Activated gamma-delta T cell treated with Interleukin-2 at 50 U/mL for 16 hours (primary cell): ENCODE measurements around the gene ZBTB7C.

ENCODE experiments used
- DNase-seq: peaks from one replicate; pipeline ENCODE4 v3.0.0-alpha.2; 2020

Gene ZBTB7C

DNA sequence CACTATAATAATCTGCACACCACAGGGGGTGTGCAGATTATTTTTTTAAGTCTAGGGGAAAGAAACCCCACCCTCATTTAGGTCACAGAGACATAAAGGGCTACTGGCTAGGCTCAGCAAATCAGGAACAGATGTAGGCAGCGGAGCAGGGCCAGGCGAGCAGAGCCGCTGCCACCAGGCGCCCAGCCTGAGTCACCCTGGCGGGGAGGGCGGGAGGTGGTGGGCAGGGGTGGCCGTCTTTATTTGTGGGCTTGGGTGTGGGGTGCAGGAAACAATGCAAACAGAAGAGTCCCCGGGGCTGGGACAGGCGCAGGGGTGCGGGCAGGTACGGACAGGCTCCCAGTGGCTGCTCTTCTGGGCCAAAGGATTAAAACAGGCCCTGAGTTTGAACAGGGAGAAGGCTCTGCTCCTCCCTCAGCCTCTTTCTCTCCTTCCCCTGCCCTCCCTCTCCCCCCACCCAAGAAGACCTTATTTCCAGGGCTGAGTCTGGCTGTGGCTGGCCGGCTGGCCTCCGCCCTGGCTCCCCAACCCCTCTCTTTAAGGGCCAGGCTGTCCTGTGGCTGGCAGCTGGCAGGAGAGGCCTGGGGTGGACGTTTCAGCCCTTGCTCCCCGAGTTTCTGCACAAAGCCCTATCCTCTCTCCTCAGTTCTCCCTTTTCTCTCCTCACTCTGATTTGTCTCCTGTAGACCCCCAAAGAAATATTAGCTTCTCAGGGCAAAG, 335.8 kb downstream of the ZBTB7C start:
- no peak for DNase-seq

DNA sequence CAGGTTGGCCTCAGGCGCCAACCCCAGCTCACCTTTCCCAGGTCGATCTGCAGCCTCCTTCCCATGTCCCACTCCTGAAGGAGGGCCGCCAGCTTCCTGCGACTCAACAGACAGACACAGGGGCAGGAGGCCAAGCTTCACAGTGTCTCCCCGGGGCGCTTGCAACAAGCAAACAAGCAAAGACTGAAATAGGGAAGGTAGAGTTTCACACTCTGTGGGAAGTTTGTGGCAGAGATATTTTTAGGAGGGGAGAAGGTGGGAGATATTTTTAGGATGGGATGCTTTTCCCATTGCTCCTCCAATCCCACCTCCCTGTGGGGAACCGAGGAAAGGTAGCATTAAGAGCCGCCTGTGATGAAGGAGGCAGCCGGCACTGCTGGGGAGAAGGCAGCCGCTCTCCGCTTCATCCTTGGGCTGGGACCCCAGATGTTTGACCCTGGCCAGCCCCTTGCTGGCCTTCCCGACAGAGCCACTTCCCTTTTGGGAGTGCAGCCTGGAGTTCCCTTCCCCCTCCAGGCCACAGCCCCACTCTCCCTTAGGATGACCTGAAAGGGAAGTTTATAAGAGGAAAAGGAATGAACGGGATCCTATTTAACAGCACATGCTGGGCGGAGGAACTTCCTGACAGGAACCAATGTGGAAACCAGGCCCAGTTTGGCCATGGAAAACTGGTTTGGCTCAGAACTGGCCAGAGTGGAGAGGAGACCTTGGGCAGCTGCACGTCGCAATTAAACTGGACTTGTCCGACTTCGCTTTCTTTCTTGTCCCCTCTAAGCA, 336.6 kb downstream of the ZBTB7C start:
- DNase-seq, result no peak

DNA sequence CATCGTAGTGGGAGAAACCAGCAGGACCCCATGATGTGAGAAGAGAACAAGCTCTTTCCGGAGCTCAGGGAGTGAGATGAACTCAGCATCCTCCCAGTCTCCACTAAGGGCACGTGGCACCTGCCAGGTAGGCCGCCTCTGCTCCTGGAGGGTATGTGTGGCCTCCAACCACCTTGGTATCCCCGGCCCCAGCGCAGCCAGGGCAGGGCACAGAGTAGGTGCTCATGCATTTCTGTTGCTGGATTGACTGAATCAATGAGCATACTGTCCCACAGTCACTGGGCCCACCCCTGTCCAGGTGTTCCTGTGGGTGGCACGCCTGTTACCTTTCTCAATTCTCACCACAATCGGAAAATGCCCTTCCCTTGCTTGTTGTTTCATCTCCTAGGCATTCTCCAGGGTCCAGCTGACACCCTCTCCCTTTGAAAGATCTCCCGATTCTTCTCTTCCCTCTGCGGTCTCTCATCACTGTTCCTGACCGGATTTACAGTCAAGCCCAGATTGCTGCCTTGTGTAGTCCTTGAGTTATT, 340.2 kb downstream of the ZBTB7C start:
- DNase-seq, result no peak

DNA sequence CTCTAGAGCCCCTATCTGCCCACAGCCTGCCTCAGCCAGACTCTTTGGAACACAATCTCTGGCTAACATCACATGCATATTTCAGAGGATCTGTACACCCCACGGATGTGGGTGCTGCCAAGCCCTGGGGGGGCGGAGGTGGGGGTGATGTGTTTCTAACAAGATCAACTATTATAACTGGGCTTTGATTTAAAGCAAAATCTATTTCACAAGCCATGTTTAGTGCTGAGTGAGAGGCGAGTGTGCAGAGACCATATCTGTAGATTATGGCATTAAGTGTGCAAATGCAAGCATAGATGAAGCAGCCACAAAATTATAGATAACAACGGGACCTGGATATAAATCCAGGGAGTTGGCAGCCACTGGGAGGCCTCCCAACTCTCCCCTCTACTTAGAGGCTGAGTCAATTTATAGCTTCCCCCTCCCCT, 342.9 kb downstream of the ZBTB7C start:
- no peak for DNase-seq

DNA sequence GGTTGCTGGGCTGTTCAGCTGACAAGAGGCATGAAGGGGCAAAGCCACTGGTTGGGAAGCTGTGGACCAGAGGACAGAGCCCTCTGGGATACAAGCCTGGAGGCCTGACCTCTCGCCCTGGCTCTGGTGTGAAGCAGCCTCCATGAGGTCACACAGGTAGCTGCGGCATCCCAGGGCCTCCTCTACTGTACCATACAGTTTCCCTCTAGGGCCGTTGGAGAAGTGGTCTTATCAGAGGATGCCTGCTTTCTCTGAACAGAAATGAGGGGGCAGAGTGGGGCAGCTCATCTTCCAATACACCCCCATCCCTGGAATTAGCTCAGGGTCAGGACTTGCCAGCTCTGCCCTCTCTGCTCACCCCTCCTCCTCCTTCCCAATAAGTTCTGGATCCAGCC, 343.6 kb downstream of the ZBTB7C start:
- no peak for DNase-seq

DNA sequence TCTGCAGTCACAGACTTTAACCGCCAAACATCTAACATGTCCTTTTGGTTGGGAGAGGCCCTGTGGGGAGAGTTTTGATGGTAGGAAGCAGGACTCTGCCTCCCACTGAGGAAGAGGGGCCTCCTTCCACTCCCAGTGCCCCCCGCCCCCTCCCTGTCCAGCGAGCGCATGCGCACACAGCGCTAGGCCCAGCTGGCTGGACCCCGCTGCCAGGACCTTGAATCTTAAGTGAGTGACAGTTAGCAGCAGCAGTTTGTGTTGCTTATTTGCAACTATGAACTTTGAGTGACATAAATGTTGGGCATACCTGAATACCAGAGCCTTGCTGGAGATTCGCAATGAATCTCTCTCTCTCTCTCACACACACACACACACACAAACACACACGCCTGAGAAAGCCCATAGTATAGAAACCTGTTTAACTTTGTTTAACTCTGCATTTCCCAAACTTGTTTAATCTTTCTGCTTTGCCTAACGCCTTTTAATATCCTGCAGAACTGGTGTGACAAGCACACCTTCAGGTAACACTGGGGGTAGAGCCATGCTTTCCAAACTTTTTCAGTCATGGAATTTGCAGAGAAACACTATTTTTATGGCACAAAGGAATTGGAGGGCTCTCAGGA, 344.1 kb downstream of the ZBTB7C start:
- no peak for DNase-seq

DNA sequence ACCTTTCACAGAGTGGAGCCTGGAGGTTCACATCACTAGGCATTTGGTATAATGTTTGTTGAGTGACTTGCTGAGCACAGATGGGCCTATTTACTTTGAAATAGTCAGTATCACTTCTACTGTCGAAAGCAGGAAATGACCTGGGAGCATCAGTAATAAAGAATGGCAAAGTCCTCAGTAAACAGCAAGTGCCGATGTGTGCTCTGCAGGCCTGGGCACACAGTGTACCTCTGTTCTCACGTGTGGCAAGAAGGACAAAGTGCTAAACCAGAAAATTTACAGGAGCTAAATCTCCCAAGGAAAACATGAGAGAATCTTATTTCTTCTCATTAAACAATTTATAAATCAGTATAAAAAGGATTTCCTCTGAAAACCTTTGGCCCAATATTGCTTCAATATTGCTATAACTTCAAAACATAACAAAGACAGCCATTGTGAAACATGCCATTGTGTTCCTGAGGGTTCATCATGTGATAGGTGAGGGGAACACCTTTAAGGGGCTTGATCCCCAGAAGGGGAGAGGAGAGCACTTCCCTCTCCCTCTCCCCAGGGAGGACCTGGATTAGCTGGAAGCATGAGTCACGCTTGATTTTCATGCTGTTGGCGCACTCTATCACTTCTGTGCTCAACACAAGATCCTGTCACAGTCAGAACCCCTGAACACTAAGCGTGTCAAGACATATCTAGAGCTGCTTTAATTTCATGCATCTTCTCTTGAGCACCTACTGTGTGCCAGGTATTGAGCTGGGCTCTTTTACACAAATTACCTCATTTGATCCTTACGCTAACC, 347.2 kb downstream of the ZBTB7C start:
- DNase-seq, result no peak

DNA sequence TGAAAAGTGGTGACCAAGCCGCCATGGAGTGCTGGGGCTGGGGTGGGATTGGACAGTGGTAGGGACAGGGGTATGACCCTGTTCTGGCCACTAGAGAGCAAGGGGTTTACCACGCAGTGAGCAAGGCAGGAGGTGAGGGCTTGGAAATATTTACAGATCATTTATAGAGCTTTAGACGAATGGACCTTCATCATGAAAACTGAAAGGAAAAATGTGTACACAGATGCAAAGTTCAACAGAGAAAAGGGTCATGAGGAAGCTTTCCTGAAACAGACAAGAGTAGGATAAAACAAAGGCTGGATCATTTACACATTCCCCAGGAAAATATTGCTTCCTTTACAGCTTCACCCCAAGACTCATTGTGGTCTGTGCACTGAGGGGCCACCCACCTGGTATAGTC, 348.2 kb downstream of the ZBTB7C start:
- DNase-seq, result no peak

DNA sequence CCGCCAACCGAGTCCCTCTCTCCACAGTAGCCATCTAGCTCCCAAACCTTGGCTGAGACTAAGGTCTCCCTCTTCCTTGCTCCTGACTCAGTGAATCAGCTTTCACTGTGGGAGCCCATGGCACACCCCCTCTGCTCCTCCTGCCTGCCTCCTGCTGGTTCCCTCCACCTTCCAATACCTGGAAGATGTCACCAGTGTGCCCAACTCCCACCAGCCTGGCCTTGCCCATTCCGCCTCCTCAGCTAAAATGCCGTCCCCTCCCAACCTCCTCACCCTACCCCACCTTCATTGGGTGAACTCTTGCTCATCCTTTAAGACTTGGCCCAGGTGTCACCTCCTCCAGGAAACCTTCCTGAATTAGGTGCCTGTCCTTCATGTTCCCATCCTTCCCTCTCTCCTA, 348.8 kb downstream of the ZBTB7C start:
- no peak for DNase-seq

DNA sequence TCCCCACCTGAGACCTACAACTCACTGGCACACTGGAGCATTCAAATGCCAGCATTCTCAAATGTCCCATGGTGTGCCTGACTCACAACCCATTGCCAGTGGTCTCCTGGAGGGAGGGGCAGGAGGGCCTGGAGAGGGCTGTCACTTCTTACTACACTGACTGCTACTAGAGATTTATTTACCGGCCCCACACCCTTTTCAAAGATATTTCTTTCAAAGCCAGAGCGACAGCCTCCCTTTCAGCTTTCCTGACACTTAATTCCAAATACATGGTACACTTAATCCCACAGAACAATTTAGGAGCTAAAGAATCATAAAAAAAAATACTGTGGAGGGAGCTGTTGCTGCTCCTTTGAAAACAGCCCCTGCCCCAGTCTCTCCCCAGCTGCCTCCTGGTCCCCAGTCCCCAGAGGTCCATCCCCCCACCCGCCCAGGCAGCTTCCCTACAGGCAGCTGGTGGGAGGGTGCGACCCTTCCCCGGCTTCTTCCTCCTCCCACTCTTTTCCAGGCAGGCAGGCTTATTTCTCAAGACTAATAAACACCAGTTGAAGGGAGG, 349.6 kb downstream of the ZBTB7C start:
- DNase-seq, result no peak

DNA sequence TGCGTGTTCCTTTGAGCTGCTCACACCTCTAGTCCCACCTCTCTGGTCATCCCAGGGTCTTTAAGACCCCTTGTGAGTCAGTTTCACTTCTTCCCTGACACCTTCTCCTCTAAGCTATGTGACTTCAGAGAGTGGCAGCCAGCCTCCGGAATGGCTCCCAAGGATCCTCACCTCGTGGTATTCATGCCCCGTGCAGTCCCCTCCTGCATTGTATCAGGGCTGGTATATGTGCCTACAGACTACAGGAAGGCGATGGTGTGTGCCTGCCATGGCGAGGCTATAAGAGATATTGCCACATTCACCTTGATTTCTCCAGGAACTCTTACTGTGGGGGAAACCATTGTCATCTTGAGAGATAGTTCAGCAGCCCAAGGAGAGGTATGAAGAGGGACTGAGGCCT, 350.7 kb downstream of the ZBTB7C start:
- DNase-seq, result no peak

DNA sequence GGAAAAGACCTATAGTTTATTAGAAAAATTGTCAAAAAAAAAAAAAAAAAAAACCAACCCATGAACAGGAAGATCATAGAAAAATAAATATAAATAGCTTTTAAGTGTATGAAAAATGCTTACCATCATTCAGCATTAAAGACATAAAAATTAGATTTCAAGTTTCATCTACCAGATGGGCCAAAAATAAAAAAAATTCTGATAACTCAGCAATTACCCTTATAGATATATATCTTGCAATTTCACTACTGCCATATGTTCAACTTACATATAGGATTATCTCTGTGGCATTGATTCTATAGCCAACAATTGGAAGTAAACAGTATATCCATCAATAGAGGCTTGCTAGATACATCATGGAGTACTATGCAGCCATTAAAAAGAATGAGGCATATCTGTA, 352.2 kb downstream of the ZBTB7C start:
- no peak for DNase-seq

DNA sequence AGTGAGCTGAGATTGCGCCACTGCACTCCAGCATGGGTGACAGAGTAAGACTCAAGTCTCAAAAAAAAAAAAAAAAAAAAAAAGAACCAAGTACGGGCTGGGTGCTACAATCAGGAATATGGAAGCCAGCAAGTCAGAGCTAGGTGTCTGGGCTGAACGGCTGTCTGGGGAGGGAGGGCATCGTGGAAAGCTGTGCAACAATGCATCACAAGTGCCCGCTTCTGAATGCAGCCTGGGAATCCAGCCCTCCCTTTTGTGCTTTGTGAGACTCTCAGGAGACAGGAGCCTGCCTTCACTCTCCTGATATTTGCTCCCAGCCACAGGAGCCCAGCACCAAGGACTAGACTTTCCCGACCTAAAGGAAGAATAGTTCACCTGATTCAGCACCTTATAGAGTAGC, 353.8 kb downstream of the ZBTB7C start:
- DNase-seq, result no peak

DNA sequence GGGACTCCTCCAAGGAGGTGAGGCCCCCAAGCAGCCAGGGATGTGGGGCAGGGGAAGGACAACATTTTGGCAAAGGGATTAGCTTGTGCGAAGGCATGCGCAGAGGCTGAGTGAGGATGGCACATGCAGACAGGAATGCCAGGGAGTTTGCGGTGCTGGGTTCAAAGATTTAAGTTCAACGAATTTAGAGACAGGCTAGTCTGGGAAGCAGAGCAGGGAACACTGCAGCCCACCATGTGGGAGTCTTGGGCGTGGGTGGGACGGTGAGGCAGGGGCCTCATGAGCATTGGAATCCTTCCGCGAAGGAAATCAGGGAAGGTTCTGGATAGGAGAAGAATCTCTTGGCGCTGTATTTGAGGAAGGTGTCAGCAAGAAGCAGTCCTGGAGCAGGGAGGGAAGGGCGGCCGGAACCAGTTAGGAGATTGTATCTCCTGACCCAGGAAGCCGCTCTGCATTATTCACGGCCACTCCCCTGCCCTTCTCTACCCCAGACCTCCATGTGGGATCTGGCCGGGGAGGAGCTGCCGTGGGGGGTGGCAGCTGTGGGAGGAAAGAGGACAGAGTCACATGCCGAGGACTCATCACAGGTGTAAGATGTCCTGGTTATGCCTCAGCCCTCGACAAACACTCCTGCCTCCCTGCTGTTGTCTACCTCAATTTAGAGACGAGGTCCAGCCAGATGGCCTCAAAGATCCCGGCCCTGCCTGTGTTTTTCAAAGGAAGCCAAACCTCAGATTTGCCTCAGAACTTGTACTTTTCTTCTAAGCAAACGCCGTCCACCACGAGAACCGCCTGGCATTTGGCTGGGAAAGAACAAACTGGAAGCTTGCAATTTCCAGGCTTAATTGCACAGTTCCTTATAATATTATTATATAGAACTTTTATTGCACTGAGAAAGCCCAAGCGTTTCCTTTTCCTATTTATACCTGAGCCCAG, 355.0 kb downstream of the ZBTB7C start:
- no peak for DNase-seq

DNA sequence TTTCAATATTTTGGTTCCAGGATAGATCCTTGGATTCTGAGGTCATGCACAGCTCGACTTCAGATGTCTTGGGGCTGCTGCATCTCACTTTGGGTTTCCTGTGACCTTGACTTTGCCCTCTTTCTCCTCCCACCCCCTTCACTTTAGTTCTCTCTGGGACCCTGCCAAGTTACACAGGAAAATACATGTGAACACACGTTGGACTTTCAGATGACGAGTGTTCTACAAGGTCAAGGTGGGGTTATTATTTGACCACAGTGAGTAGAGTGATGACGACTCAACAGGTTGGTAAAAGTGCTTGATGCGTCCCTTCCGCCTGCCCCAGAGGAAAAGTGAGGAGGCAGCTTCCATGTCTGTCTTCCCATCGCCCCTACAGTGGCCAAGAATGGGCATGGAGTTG, 356.3 kb downstream of the ZBTB7C start:
- no peak for DNase-seq

DNA sequence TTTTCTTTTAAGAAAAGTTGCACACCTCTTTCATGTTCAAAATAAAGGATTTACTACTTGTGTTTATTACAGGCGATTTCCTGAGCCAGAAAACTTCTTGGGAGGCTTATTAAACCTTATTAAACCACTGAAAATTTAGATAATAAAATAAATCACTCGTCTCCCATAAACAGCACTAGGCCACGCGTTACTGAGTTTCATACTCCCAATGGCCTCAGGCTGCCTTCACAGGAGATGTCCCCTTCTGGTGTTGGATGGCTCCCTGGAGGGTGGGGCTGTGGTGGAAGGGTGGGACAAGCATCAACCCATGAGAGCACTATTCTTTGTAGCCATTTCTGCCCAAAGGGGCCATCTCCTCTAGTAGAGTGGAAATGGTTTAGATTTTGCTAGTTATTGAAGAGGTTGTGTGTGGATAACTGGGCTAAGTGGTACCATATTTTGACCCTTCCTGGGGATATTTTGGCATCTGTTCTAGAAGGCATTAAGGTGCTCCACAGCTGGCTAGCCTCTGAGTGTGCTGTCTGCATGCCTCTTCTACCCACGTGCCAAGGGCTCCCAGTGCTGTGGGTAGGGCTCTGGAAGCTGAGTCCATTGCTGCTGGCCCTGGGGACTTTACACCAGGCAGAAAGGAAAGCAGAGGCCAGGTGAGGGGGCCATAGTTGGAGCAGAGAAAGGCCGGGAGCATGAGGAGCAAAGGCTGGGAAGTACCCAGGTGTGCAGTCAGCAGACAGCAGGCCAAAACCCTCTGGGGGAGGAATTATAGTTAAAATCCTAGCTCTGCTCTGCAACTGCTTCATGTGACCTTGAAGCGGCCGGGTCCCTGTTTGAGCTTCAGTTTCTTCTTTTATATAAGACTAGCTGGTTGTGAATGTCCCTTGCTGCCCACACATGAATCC, 357.0 kb downstream of the ZBTB7C start:
- DNase-seq, result no peak

DNA sequence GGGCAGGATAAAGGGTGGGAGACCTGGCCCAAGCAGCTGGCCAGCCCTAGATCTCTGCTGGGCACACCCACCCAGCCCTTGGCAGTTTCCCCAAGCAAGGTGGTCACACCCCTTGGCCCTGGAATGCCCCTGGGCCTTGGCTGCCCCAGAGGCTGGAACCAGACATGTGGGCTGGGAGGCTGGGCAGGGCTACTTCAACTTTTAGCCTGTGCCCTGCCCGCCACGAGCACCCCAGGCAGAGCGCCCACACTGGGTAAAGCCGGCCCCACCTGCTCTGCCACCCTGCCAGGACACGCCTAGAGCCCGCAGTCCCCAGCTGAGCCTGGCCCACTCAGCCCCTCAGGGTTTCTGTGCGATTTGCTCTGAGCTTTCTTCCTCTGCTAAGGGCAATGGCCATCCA, 359.0 kb downstream of the ZBTB7C start:
- no peak for DNase-seq

DNA sequence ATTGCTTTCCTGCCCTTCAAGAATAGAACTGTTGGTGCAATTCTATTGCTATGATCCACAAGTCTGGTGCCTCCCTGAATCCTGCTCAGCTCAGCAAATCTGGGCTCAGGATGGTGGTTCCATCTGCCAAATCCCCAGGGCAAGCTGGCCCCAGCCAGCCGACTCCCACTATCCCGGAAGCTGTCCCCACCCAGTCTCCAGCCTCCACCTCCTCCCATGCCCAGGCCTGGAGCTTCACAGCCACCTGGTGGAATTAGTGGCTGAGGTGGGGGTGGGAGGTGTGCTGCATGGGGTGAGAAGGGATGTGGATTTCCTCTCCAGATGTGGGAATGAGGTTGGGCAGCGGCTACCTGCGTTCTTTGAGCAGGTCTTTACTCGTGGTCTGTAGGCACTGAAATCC, 359.4 kb downstream of the ZBTB7C start:
- DNase-seq, result no peak

DNA sequence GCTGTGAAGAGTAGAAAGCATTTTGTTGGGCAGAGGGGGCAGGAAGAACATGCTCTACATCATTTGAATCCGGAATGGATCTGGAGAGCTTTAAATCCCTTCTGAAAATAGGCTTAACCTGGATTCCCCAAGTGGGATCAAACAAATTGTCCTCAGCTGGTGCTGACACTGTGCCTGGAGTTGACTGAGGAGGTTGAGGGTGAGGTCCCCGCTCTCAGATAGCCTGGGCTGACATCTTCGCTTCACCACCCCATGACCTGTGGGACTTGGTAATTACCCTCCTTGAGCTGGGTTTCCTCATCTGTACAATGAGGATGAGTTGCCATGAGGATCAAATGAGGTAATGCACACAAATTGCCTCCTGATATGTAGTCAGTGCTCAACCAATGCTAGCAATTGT, 360.9 kb downstream of the ZBTB7C start:
- DNase-seq, result no peak

DNA sequence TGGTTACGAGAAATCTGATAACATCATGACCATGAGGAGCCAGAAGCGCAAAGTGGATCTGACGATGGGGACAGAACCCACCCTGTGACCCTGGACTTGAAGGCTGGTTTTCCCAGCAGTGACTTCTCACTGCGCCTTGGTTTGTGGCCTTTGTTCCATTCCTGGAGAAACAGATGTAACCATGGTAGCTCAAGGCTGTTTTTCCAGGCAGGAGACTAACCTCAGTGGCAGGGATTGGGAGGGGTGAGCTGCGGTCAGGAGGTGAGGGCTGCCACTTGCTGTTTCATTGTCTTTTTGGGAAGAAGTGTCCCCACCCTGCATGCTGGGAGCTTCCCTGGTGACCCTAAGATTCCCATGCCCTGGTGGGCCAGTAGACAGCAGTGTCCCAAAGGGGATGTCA, 362.3 kb downstream of the ZBTB7C start:
- no peak for DNase-seq

DNA sequence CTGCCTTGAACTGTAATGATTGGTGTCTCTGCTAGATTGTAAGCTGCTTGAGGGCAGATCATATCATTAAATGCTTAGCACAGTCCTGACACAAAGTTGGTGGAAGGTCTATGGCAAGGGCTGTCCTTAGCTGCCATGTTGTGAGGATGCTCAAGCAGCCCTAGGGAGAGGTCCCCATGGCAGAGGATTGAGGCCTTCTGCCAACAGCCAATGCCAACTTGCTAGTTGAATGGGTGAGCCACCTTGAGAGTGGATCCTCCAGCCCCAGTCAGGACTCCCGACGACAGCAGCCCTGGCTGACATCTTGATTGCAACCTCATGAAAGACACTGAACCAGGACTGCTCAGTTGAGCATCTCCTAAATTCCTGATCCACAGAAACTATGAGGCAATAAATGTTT, 363.4 kb downstream of the ZBTB7C start:
- no peak for DNase-seq
